HepG2 (cell line): ENCODE results near the gene AIP. TPM values are rescaled to one million over a fixed set of nuclear protein-coding genes. Genes with fewer than 3 reads are reported as not detected.

ENCODE experiments used
- CEBPB ChIP-seq: IDR thresholded peaks from 2 replicates; pipeline ENCODE4 v1.6.1; 2011; ENCODE audit warnings: low read depth, low read length, improper control_type of control experiment, borderline replicate concordance
- DPF2 ChIP-seq: sonication (generic); formaldehyde crosslinking; IDR thresholded peaks from 2 replicates; pipeline ENCODE4 v1.4.0; 2020; ENCODE audit warnings: mild to moderate bottlenecking, low read depth, missing genetic modification reagents, borderline replicate concordance
- E2F1 ChIP-seq: sonication (generic); formaldehyde crosslinking; IDR thresholded peaks from 2 replicates; pipeline ENCODE4 v1.5.0; 2020; ENCODE audit warnings: missing genetic modification reagents
- HDAC1 ChIP-seq: sonication (generic); formaldehyde crosslinking; IDR thresholded peaks from 2 replicates; pipeline ENCODE4 v1.5.1; 2020; ENCODE audit warnings: mild to moderate bottlenecking, missing genetic modification reagents
- HES4 ChIP-seq: sonication (generic); formaldehyde crosslinking; IDR thresholded peaks from 2 replicates; pipeline ENCODE4 v1.9.0; 2021; ENCODE audit warnings: mild to moderate bottlenecking, missing genetic modification reagents, borderline replicate concordance
- KDM6A ChIP-seq: IDR thresholded peaks from 2 replicates; pipeline ENCODE4 v1.6.1; 2016; ENCODE audit warnings: low read depth
- MAZ ChIP-seq, 2 experiments: sonication (generic) in 1 of 2; formaldehyde crosslinking in 1 of 2; IDR thresholded peaks; 2 replicates each; pipeline versions ENCODE4 v1.5.0 to v1.6.1; 2012 to 2020; ENCODE audit warnings: low read depth in 2 of 2, mild to moderate bottlenecking in 2 of 2, borderline replicate concordance in 1 of 2, improper control_type of control experiment in 1 of 2, low read length in 1 of 2, missing genetic modification reagents in 1 of 2, moderate library complexity in 1 of 2
- MED13 ChIP-seq: sonication (generic); formaldehyde crosslinking; IDR thresholded peaks from 2 replicates; pipeline ENCODE4 v1.5.0; 2020; ENCODE audit warnings: missing genetic modification reagents
- SKI ChIP-seq: fragments of 450-650 bp; IDR thresholded peaks from one replicate; pipeline ENCODE4 v1.6.1; 2018; ENCODE audit warnings: mild to moderate bottlenecking; ENCODE audit not compliant: partially characterized antibody
- SMAD3 ChIP-seq: sonication (generic); formaldehyde crosslinking; IDR thresholded peaks from 2 replicates; pipeline ENCODE4 v1.4.0; 2020; ENCODE audit warnings: missing genetic modification reagents
- TBX3 ChIP-seq: fragments of 450-650 bp; IDR thresholded peaks from 2 replicates; pipeline ENCODE4 v1.6.1; 2017; ENCODE audit warnings: antibody characterized with exemption, mild to moderate bottlenecking, inconsistent platforms, borderline replicate concordance
- U2AF2 ChIP-seq: fragments of 200-400 bp; formaldehyde crosslinking; IDR thresholded peaks from 2 replicates; pipeline ENCODE4 v1.6.1; 2017; ENCODE audit warnings: low read depth, mild to moderate bottlenecking, low read length
- ZFP36 ChIP-seq: fragments of 150-350 bp; IDR thresholded peaks from 2 replicates; pipeline ENCODE4 v1.6.1; 2018; ENCODE audit warnings: borderline replicate concordance, low read length, low read depth; ENCODE audit not compliant: partially characterized antibody
- polyA plus RNA-seq, 8 experiments: library from polyadenylated mRNA; depleted of rRNA in 3 of 8; stranded (reverse) in 7 of 8; unstranded in 1 of 8; fragments of >200 nt; fragmentation: Illumina TruSeq in 4 of 8; extraction: Trizol in 4 of 8; gene quantifications; 2 replicates each; pipeline versions ENCODE4 v1.2.1 to v1.2.3, GENCODE V29; 2011 to 2016; ENCODE audit warnings: low read depth in 4 of 8, missing spikeins in 1 of 8, mixed read lengths in 1 of 8; ENCODE audit not compliant: insufficient read depth in 1 of 8
- total RNA-seq, 5 experiments: library from RNA; depleted of rRNA; stranded (reverse); fragments of >200 nt; fragmentation: Illumina TruSeq; extraction: Trizol; gene quantifications; 2 replicates each; pipeline ENCODE4 v1.2.3, GENCODE V29; 2016; ENCODE audit warnings: low read depth in 1 of 5
- TF ChIP-seq, protein P1 (sequence below): sonication (generic); formaldehyde crosslinking; IDR thresholded peaks from 2 replicates; pipeline ENCODE4 v1.9.0; 2021; ENCODE audit warnings: missing genetic modification reagents, borderline replicate concordance
- TF ChIP-seq, protein P2 (sequence below): sonication (generic); formaldehyde crosslinking; IDR thresholded peaks from 2 replicates; pipeline ENCODE4 v1.8.0; 2022; ENCODE audit warnings: mild to moderate bottlenecking, missing genetic modification reagents, moderate library complexity
- TF ChIP-seq, protein P3 (sequence below): IDR thresholded peaks from 2 replicates; pipeline ENCODE4 v1.6.1; 2016; ENCODE audit warnings: mild to moderate bottlenecking
- TF ChIP-seq, protein P4 (sequence below): sonication (generic); formaldehyde crosslinking; IDR thresholded peaks from 2 replicates; pipeline ENCODE4 v1.5.0; 2020; ENCODE audit warnings: mild to moderate bottlenecking, missing genetic modification reagents, borderline replicate concordance

Gene AIP
- total and polyA plus RNA-seq, 2 of the 13 experiments (the other 11 are each of a cell fraction or from before 2014, with no cell fraction given), result 51.8 to 110 TPM

DNA sequence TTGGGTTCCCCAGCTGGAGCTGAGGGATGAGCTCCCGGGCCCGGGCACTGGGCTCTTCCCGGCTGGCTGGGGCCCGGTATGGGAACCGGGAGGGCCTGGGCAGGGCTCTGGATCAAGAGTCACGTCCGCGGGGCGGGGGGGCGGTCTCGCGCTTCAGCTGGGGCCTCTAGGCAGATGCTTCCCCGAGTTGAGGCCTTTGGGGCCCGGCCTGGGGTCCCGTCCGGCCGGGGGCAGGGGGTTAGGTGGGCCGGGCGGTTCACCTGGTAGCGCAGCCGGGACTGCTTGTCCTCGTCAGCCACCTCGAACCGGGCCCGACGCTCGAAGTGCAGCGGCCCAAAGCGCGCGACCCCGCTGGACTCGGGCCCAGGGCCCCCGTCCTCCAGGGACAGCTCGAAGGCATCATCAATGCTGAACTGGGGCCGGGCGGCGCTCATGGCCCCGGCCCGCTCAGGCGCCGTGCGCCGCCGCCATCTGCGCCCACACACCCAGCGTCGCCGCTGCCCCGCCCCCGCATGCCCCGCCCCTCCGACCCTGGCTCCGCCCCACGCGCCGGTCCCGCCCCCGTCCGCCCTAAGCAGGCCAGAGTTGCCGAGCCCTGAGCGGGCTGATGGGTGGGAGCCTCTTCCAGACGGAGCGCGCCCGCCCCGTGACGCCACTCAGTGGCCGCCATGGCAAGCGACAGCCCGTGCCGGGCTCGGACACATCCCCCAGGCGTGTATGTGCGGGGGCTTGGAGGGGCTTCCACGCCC lies 13.9 kb upstream of the AIP start, which contains the start of gene TMEM134 (continued):
- TF ChIP-seq, protein P1, sequence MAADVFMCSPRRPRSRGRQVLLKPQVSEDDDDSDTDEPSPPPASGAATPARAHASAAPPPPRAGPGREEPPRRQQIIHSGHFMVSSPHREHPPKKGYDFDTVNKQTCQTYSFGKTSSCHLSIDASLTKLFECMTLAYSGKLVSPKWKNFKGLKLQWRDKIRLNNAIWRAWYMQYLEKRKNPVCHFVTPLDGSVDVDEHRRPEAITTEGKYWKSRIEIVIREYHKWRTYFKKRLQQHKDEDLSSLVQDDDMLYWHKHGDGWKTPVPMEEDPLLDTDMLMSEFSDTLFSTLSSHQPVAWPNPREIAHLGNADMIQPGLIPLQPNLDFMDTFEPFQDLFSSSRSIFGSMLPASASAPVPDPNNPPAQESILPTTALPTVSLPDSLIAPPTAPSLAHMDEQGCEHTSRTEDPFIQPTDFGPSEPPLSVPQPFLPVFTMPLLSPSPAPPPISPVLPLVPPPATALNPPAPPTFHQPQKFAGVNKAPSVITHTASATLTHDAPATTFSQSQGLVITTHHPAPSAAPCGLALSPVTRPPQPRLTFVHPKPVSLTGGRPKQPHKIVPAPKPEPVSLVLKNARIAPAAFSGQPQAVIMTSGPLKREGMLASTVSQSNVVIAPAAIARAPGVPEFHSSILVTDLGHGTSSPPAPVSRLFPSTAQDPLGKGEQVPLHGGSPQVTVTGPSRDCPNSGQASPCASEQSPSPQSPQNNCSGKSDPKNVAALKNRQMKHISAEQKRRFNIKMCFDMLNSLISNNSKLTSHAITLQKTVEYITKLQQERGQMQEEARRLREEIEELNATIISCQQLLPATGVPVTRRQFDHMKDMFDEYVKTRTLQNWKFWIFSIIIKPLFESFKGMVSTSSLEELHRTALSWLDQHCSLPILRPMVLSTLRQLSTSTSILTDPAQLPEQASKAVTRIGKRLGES (CRISPR knock-in tag), result no peak
- TF ChIP-seq HES4 (CRISPR knock-in tag) (no peak), MED13 (peak; percentile 15; the same call in 1 of the 2 replicates), DPF2 (CRISPR knock-in tag) (no peak), TBX3 (no peak), CEBPB (no peak), MAZ (IDR thresholded peaks at IDR 0.05; ENCODE audit: borderline replicate concordance, low read depth, low read length) (peak; percentile 84), MAZ (CRISPR knock-in tag; IDR thresholded peaks at IDR 0.05; ENCODE audit: low read depth) (peak; percentile 78; the same call in 1 of the 2 replicates), ZFP36 (no peak), SKI (peak; percentile 71), SMAD3 (no peak), U2AF2 (no peak), E2F1 (peak; percentile 43; the same call in 1 of the 2 replicates), KDM6A (CRISPR knock-in tag) (no peak), HDAC1 (CRISPR knock-in tag) (peak; percentile 78)
- TF ChIP-seq, protein P2, sequence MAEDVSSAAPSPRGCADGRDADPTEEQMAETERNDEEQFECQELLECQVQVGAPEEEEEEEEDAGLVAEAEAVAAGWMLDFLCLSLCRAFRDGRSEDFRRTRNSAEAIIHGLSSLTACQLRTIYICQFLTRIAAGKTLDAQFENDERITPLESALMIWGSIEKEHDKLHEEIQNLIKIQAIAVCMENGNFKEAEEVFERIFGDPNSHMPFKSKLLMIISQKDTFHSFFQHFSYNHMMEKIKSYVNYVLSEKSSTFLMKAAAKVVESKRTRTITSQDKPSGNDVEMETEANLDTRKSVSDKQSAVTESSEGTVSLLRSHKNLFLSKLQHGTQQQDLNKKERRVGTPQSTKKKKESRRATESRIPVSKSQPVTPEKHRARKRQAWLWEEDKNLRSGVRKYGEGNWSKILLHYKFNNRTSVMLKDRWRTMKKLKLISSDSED, result no peak
- TF ChIP-seq, protein P3, sequence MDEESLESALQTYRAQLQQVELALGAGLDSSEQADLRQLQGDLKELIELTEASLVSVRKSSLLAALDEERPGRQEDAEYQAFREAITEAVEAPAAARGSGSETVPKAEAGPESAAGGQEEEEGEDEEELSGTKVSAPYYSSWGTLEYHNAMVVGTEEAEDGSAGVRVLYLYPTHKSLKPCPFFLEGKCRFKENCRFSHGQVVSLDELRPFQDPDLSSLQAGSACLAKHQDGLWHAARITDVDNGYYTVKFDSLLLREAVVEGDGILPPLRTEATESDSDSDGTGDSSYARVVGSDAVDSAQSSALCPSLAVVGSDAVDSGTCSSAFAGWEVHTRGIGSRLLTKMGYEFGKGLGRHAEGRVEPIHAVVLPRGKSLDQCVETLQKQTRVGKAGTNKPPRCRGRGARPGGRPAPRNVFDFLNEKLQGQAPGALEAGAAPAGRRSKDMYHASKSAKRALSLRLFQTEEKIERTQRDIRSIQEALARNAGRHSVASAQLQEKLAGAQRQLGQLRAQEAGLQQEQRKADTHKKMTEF (CRISPR knock-in tag), result peak; percentile 64; the same call in 1 of the 2 replicates
- TF ChIP-seq, protein P4, sequence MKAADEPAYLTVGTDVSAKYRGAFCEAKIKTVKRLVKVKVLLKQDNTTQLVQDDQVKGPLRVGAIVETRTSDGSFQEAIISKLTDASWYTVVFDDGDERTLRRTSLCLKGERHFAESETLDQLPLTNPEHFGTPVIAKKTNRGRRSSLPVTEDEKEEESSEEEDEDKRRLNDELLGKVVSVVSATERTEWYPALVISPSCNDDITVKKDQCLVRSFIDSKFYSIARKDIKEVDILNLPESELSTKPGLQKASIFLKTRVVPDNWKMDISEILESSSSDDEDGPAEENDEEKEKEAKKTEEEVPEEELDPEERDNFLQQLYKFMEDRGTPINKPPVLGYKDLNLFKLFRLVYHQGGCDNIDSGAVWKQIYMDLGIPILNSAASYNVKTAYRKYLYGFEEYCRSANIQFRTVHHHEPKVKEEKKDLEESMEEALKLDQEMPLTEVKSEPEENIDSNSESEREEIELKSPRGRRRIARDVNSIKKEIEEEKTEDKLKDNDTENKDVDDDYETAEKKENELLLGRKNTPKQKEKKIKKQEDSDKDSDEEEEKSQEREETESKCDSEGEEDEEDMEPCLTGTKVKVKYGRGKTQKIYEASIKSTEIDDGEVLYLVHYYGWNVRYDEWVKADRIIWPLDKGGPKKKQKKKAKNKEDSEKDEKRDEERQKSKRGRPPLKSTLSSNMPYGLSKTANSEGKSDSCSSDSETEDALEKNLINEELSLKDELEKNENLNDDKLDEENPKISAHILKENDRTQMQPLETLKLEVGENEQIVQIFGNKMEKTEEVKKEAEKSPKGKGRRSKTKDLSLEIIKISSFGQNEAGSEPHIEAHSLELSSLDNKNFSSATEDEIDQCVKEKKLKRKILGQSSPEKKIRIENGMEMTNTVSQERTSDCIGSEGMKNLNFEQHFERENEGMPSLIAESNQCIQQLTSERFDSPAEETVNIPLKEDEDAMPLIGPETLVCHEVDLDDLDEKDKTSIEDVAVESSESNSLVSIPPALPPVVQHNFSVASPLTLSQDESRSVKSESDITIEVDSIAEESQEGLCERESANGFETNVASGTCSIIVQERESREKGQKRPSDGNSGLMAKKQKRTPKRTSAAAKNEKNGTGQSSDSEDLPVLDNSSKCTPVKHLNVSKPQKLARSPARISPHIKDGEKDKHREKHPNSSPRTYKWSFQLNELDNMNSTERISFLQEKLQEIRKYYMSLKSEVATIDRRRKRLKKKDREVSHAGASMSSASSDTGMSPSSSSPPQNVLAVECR (CRISPR knock-in tag), result peak; percentile 88
